Measurements from ENCODE around the gene PAQR7.

- TF ChIP-seq CTCF (IDR thresholded peaks at IDR 0.05; ENCODE audit: low read length) (peak; percentile 48; the same call in 1 of the 2 replicates), EZH2 (IDR thresholded peaks at IDR 0.05; ENCODE audit: borderline replicate concordance, low read length) (no peak)
Measured at GRCh38 chr1:25813734-25814471, 61.6 kb downstream of the PAQR7 start.

Data from OCI-LY1 (cell line).